K562 (cell line): ENCODE results near the gene MPP7. TPM values are rescaled to one million over a fixed set of nuclear protein-coding genes. Genes with fewer than 3 reads are reported as not detected.

Experiments
- polyA plus RNA-seq, 8 experiments: library from polyadenylated mRNA; depleted of rRNA in 4 of 8; stranded (reverse) in 5 of 8; unstranded in 3 of 8; fragments of >200 nt; fragmentation: Nextera tagmentation in 2 of 8; fragmentation: Illumina TruSeq in 1 of 8; extraction: Ambion mirVana in 2 of 8; extraction: Trizol in 1 of 8; gene quantifications; 2 replicates each; pipeline versions ENCODE4 v1.2.1 to v1.2.3, GENCODE V29; 2011 to 2014; ENCODE audit warnings: inconsistent platforms in 1 of 8, missing spikeins in 1 of 8
- total RNA-seq, 7 experiments: library from RNA; depleted of rRNA in 6 of 7; stranded (reverse); fragments of >200 nt in 6 of 7; fragmentation: Illumina TruSeq in 2 of 7; extraction: Trizol in 2 of 7; gene quantifications; 2 replicates each; pipeline versions ENCODE4 v1.2.1 to v1.2.3, GENCODE V29; 2011 to 2021; ENCODE audit warnings: low replicate concordance in 1 of 7
- TF ChIP-seq, protein P1 (sequence below), 2 experiments: fragments of 150-350 bp in 1 of 2; IDR thresholded peaks; 2 replicates each; pipeline ENCODE4 v1.6.1; 2012 to 2016; ENCODE audit warnings: low read depth in 2 of 2, low read length in 2 of 2, mild to moderate bottlenecking in 1 of 2, moderate library complexity in 1 of 2
- TF ChIP-seq, protein P2 (sequence below): fragments of 250-450 bp; sonication (Bioruptor Pico); IDR thresholded peaks from 2 replicates; pipeline ENCODE4 v1.4.0; 2020

The MPP7 gene
- total and polyA plus RNA-seq, 9 of the 15 experiments (the other 6 are each of a cell fraction or from before 2014, with no cell fraction given): 0.03 to 0.50 (median 0.23) TPM

DNA sequence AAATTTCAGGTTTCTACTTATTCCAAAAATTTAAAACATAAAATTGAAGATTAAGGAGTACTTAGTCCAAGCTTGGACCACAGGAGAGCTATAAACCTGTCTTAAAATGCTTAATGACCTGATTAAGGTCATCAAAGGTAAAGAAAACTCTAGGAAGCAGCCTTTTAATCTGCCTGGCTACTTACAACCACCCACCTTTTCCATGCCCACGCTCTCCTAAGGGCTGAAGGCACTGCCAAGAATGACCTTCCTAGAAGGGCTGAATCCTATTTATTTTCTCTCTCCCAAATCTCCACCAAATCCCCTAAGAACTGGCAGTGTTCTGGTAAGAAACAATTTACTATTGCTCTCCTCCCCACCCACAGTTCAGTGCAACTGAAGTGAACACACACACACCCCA, 6.8 kb downstream of the MPP7 start (continued):
- TF ChIP-seq, protein P1, sequence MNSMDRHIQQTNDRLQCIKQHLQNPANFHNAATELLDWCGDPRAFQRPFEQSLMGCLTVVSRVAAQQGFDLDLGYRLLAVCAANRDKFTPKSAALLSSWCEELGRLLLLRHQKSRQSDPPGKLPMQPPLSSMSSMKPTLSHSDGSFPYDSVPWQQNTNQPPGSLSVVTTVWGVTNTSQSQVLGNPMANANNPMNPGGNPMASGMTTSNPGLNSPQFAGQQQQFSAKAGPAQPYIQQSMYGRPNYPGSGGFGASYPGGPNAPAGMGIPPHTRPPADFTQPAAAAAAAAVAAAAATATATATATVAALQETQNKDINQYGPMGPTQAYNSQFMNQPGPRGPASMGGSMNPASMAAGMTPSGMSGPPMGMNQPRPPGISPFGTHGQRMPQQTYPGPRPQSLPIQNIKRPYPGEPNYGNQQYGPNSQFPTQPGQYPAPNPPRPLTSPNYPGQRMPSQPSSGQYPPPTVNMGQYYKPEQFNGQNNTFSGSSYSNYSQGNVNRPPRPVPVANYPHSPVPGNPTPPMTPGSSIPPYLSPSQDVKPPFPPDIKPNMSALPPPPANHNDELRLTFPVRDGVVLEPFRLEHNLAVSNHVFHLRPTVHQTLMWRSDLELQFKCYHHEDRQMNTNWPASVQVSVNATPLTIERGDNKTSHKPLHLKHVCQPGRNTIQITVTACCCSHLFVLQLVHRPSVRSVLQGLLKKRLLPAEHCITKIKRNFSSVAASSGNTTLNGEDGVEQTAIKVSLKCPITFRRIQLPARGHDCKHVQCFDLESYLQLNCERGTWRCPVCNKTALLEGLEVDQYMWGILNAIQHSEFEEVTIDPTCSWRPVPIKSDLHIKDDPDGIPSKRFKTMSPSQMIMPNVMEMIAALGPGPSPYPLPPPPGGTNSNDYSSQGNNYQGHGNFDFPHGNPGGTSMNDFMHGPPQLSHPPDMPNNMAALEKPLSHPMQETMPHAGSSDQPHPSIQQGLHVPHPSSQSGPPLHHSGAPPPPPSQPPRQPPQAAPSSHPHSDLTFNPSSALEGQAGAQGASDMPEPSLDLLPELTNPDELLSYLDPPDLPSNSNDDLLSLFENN (IDR thresholded peaks at IDR 0.05; ENCODE audit: low read depth in 2 of 2, low read length in 2 of 2): no peak
- TF ChIP-seq, protein P2, sequence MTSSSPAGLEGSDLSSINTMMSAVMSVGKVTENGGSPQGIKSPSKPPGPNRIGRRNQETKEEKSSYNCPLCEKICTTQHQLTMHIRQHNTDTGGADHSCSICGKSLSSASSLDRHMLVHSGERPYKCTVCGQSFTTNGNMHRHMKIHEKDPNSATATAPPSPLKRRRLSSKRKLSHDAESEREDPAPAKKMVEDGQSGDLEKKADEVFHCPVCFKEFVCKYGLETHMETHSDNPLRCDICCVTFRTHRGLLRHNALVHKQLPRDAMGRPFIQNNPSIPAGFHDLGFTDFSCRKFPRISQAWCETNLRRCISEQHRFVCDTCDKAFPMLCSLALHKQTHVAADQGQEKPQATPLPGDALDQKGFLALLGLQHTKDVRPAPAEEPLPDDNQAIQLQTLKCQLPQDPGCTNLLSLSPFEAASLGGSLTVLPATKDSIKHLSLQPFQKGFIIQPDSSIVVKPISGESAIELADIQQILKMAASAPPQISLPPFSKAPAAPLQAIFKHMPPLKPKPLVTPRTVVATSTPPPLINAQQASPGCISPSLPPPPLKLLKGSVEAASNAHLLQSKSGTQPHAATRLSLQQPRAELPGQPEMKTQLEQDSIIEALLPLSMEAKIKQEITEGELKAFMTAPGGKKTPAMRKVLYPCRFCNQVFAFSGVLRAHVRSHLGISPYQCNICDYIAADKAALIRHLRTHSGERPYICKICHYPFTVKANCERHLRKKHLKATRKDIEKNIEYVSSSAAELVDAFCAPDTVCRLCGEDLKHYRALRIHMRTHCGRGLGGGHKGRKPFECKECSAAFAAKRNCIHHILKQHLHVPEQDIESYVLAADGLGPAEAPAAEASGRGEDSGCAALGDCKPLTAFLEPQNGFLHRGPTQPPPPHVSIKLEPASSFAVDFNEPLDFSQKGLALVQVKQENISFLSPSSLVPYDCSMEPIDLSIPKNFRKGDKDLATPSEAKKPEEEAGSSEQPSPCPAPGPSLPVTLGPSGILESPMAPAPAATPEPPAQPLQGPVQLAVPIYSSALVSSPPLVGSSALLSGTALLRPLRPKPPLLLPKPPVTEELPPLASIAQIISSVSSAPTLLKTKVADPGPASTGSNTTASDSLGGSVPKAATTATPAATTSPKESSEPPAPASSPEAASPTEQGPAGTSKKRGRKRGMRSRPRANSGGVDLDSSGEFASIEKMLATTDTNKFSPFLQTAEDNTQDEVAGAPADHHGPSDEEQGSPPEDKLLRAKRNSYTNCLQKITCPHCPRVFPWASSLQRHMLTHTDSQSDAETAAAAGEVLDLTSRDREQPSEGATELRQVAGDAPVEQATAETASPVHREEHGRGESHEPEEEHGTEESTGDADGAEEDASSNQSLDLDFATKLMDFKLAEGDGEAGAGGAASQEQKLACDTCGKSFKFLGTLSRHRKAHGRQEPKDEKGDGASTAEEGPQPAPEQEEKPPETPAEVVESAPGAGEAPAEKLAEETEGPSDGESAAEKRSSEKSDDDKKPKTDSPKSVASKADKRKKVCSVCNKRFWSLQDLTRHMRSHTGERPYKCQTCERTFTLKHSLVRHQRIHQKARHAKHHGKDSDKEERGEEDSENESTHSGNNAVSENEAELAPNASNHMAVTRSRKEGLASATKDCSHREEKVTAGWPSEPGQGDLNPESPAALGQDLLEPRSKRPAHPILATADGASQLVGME (CRISPR knock-in tag): no peak
